GM23248 (cell line): ENCODE results near the gene POC1A. TPM values are rescaled to one million over a fixed set of nuclear protein-coding genes. Genes with fewer than 3 reads are reported as not detected.

ENCODE experiments used
- DNase-seq: peaks from one replicate; pipeline ENCODE4 v3.0.0-alpha.2; 2015
- H2AFZ ChIP-seq: fragments of 200-600 bp; sonication (generic); 2 replicates; pipeline ENCODE4 v1.6.1; 2016; ENCODE audit warnings: antibody characterized with exemption
- H3F3A ChIP-seq: fragments of 200-600 bp; sonication (generic); 2 replicates; pipeline ENCODE4 v1.6.1; 2016; ENCODE audit warnings: mild to moderate bottlenecking, antibody characterized with exemption, mixed run types; ENCODE audit not compliant: insufficient read depth
- H3K27ac ChIP-seq: fragments of 200-600 bp; sonication (generic); 2 replicates; pipeline ENCODE4 v1.5.1; 2016; ENCODE audit warnings: mild to moderate bottlenecking
- H3K27me3 ChIP-seq: fragments of 200-600 bp; sonication (generic); replicated peaks from 2 replicates; pipeline ENCODE4 v1.6.1; 2016; ENCODE audit warnings: mild to moderate bottlenecking; ENCODE audit not compliant: insufficient read depth
- H3K36me3 ChIP-seq: fragments of 200-600 bp; sonication (generic); 2 replicates; pipeline ENCODE4 v1.6.1; 2016; ENCODE audit warnings: low read depth, mild to moderate bottlenecking
- H3K4me1 ChIP-seq: fragments of 200-600 bp; sonication (generic); 2 replicates; pipeline ENCODE4 v1.6.1; 2016; ENCODE audit warnings: mild to moderate bottlenecking; ENCODE audit not compliant: insufficient read depth
- H3K4me2 ChIP-seq: fragments of 200-600 bp; sonication (generic); one replicate; pipeline ENCODE4 v1.6.1; 2016; ENCODE audit warnings: mild to moderate bottlenecking; ENCODE audit not compliant: unreplicated experiment
- H3K4me3 ChIP-seq: fragments of 200-600 bp; sonication (generic); 2 replicates; pipeline ENCODE4 v1.5.1; 2016; ENCODE audit warnings: mild to moderate bottlenecking
- H3K79me2 ChIP-seq: fragments of 200-600 bp; sonication (generic); 2 replicates; pipeline ENCODE4 v1.6.1; 2016; ENCODE audit warnings: mild to moderate bottlenecking; ENCODE audit not compliant: insufficient read depth
- H3K9ac ChIP-seq: fragments of 200-600 bp; sonication (generic); 2 replicates; pipeline ENCODE4 v1.6.1; 2016; ENCODE audit warnings: mild to moderate bottlenecking
- H3K9me2 ChIP-seq: fragments of 200-600 bp; sonication (generic); 2 replicates; pipeline ENCODE4 v1.6.1; 2016; ENCODE audit warnings: mixed run types, mild to moderate bottlenecking, moderate library complexity; ENCODE audit not compliant: insufficient read depth
- H3K9me3 ChIP-seq: fragments of 200-600 bp; sonication (generic); one replicate; pipeline ENCODE4 v1.6.1; 2017; ENCODE audit warnings: low read depth
- H4K20me1 ChIP-seq: fragments of 200-600 bp; sonication (generic); 2 replicates; pipeline ENCODE4 v1.6.0; 2016; ENCODE audit not compliant: insufficient read depth
- EZH2 ChIP-seq: fragments of 200-600 bp; sonication (generic); IDR thresholded peaks from 2 replicates; pipeline ENCODE4 v1.6.1; 2018; ENCODE audit warnings: antibody characterized with exemption, mild to moderate bottlenecking; ENCODE audit not compliant: insufficient read depth, poor library complexity, severe bottlenecking
- EZH2phosphoT487 ChIP-seq: fragments of 200-600 bp; sonication (generic); IDR thresholded peaks from 2 replicates; pipeline ENCODE4 v1.6.1; 2018; ENCODE audit warnings: antibody characterized with exemption, moderate library complexity, mild to moderate bottlenecking, low read depth; ENCODE audit not compliant: insufficient read depth
- WGBS, 2 experiments: methylation state at CpG; one replicate each; pipeline ENCODE4 v1.1.6; 2015 to 2017; ENCODE audit warnings: low lambda C conversion rate in 2 of 2, low coverage in 1 of 2; ENCODE audit errors: missing lambda C conversion rate in 2 of 2; 5-methylcytosine and 5-hydroxymethylcytosine counted together
- in situ Hi-C: fragments of 300-500 bp; cut with MboI; formaldehyde crosslinking; loops from 2 replicates; pipeline ENCODE4 v1.15.0; 2020
- polyA plus RNA-seq: library from polyadenylated mRNA; unstranded; fragments of >200 nt; fragmentation: Nextera tagmentation; extraction: Ambion mirVana; gene quantifications from 2 replicates; pipeline ENCODE4 v1.2.1, GENCODE V29; 2016
- total RNA-seq: library from RNA; depleted of rRNA; stranded (reverse); fragments of >200 nt; shearing (Covaris generic); gene quantifications from 2 replicates; pipeline ENCODE4 v1.2.3, GENCODE V29; 2014

The POC1A gene
- total and polyA plus RNA-seq, 2 experiments from 2014 or later: 5.2 to 11.0 TPM

DNA sequence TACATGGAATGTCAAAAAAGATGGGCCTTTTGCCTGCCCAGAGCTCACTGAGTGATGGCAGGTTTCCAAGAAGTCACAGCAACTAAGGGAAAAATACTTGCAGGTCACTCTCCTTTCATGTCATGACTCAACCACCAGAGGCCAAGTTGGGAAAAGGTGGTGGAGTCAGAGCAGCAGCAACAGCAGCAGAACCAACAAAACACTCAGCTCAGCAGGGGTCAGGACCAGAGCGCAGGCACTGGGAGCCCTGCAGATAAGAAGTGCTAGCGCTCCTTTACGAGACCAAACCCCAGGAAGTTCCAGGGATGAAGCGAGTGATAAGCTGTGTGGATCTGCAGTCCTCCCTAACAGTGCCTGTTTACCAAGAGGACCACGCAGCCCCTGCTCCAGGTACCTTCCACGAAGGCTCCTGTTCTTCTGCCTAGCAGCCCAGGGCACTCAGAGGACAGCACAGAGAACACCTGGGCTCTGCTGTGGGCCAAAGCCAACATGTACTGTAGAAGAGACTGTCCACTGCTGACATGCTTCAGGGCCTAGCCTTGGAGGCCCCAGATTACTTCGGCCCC lies 26.0 kb downstream of the POC1A start:
- H3K27ac ChIP-seq: no peak overlapping the region
- in situ Hi-C loops: no loop called here
- H3K36me3 ChIP-seq: no peaks in the 10 kb centered on the region
- DNase-seq: peak; percentile 59
- H3K79me2 ChIP-seq: no peaks in the 10 kb centered on the region
- H3K9me3 ChIP-seq: no peaks in the 10 kb centered on the region
- no peak overlapping the region for H2AFZ ChIP-seq
- no peaks in the 10 kb centered on the region for H3K27me3 ChIP-seq
- H3K4me2 ChIP-seq: no peak overlapping the region
- 88 to 94% methylated on average over 7 of the region's 7 CpGs for WGBS, 2 experiments
- no peaks in the 10 kb centered on the region for H3K9me2 ChIP-seq
- H3F3A ChIP-seq: 0 out of 2 replicates have a peak, but pooled peaks cover 4% of the 10 kb centered on the region
- H3K9ac ChIP-seq: no peak overlapping the region
- TF ChIP-seq EZH2 (no peak), EZH2phosphoT487 (no peak)
- no peaks in the 10 kb centered on the region for H4K20me1 ChIP-seq
- H3K4me1 ChIP-seq: peaks cover 17% of the 10 kb centered on the region
- H3K4me3 ChIP-seq: no peak overlapping the region

DNA sequence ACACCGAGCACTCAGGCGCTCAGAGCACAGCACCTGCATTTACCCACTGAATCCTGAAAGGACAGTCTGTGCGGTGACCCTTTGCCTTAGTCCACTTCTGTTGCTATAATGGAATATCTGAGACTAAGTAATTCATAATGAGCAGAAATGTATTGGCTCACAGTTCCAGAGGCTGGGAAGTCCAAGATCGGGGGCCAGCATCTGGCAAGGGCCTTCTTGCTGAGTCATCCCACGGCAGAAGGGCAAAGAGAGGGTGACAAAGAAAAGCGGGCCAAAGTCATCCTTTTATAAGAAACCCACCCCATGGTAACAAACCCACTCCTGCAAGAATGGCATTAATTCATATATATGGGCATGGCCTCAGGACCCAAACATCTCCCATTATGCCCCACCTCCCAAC lies 27.7 kb downstream of the POC1A start:
- 0 out of 2 replicates have a peak, but pooled peaks cover 4% of the 10 kb centered on the region for H3F3A ChIP-seq
- no peaks in the 10 kb centered on the region for H3K9me2 ChIP-seq
- H3K27ac ChIP-seq: no peak overlapping the region
- H3K4me2 ChIP-seq: no peak overlapping the region
- peaks cover 17% of the 10 kb centered on the region for H3K4me1 ChIP-seq
- H3K4me3 ChIP-seq: no peak overlapping the region
- no peak for DNase-seq
- no peak overlapping the region for H3K9ac ChIP-seq
- no peaks in the 10 kb centered on the region for H4K20me1 ChIP-seq
- no peaks in the 10 kb centered on the region for H3K9me3 ChIP-seq
- 64 to 67% methylated on average over 6 of the region's 6 CpGs for WGBS, 2 experiments
- no peaks in the 10 kb centered on the region for H3K79me2 ChIP-seq
- in situ Hi-C loops: no loop called here
- no peaks in the 10 kb centered on the region for H3K27me3 ChIP-seq
- no peak overlapping the region for H2AFZ ChIP-seq
- H3K36me3 ChIP-seq: no peaks in the 10 kb centered on the region
- TF ChIP-seq EZH2: no peak
- no peak for TF ChIP-seq EZH2phosphoT487

DNA sequence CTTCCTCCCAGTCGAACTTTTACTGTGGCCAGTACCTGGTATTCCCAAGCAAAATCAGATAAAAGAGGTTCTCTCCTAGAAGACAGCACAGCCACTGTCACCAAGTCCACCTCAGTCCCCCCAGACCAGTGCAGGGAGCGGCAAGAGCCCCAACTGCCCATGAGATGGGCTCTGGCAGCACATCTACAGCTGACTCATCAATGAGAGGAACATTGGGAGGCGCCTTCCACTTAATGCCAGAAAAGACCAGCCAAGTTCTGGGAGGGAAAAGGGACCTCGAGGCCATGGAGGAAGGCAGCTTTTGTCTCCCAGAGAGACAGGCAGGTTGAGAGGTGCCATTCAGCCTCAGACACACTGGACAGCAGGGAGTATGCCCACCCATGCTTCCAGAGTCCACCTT lies 28.2 kb downstream of the POC1A start:
- TF ChIP-seq EZH2: no peak
- no peak for TF ChIP-seq EZH2phosphoT487
- no peak overlapping the region for H2AFZ ChIP-seq
- peak; percentile 65 for DNase-seq
- peaks cover 21% of the 10 kb centered on the region for H3K4me1 ChIP-seq
- H3K27me3 ChIP-seq: no peaks in the 10 kb centered on the region
- H3K4me3 ChIP-seq: no peak overlapping the region
- 34 to 40% methylated on average over 4 of the region's 4 CpGs for WGBS, 2 experiments
- H3K9ac ChIP-seq: no peak overlapping the region
- H3K36me3 ChIP-seq: no peaks in the 10 kb centered on the region
- in situ Hi-C loops: no loop called here
- H3K9me2 ChIP-seq: no peaks in the 10 kb centered on the region
- no peak overlapping the region for H3K27ac ChIP-seq
- no peaks in the 10 kb centered on the region for H3K9me3 ChIP-seq
- H4K20me1 ChIP-seq: no peaks in the 10 kb centered on the region
- no peaks in the 10 kb centered on the region for H3K79me2 ChIP-seq
- H3K4me2 ChIP-seq: no peak overlapping the region
- 0 out of 2 replicates have a peak, but pooled peaks cover 4% of the 10 kb centered on the region for H3F3A ChIP-seq

DNA sequence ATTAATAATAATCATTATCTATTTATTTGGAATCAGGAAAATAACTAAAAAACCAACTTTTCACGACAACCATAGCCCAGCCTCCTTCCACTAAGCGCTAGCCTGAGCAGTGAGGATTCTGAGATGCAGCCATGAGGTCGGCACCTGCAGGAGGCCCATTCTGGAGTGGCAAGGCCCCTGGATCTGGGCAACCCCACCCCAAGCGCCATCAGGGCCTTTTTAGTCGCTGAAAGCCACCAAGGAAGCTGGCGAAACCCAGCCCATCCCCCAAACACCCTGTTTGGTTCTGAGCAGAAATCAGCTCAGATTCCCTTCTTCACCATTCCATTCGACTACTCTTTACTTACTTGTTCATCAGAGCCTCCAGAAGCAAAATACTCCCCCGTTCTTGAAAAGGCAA lies 29.5 kb downstream of the POC1A start:
- H4K20me1 ChIP-seq: no peaks in the 10 kb centered on the region
- no peaks in the 10 kb centered on the region for H3K9me3 ChIP-seq
- H3K27ac ChIP-seq: no peak overlapping the region
- no peak overlapping the region for H2AFZ ChIP-seq
- in situ Hi-C loops: no loop called here
- no peak for DNase-seq
- H3K36me3 ChIP-seq: no peaks in the 10 kb centered on the region
- no peak for TF ChIP-seq EZH2phosphoT487
- TF ChIP-seq EZH2: no peak
- no peaks in the 10 kb centered on the region for H3K79me2 ChIP-seq
- no peak overlapping the region for H3K4me3 ChIP-seq
- no peak overlapping the region for H3K9ac ChIP-seq
- H3F3A ChIP-seq: 0 out of 2 replicates have a peak, but pooled peaks cover 4% of the 10 kb centered on the region
- WGBS, 2 experiments: 98 to 99% methylated on average over 8 of the region's 8 CpGs
- H3K27me3 ChIP-seq: no peaks in the 10 kb centered on the region
- no peaks in the 10 kb centered on the region for H3K9me2 ChIP-seq
- peaks cover 24% of the 10 kb centered on the region for H3K4me1 ChIP-seq
- H3K4me2 ChIP-seq: no peak overlapping the region

DNA sequence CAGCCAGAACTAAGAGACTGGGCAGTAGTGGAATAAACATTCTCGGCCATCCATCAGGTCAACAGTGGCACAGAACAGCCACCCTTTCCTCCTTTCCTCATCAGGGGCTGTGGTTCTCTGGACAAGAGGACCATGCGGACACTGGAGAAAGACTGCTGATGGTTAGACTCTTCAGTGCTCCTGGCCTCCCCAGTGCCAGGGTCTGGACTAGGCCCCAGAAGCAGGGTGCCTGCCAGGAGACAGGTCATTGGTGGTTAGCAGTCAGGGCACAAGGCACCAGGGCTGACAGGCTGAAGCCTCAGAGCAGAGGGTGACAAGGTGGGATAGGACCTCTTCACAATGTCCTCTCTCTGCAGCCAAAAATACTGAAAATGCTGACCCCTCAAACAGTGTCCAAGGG lies 30.1 kb downstream of the POC1A start:
- Histone ChIP-seq H3K27ac (no peak overlapping the region), H4K20me1 (no peaks in the 10 kb centered on the region), H3K4me3 (no peak overlapping the region), H2AFZ (no peak overlapping the region), H3K9me2 (no peaks in the 10 kb centered on the region), H3F3A (0 out of 2 replicates have a peak, but pooled peaks cover 4% of the 10 kb centered on the region), H3K4me2 (no peak overlapping the region), H3K4me1 (peaks cover 24% of the 10 kb centered on the region), H3K36me3 (no peaks in the 10 kb centered on the region), H3K27me3 (no peaks in the 10 kb centered on the region), H3K9ac (no peak overlapping the region), H3K79me2 (no peaks in the 10 kb centered on the region), H3K9me3 (no peaks in the 10 kb centered on the region)
- TF ChIP-seq EZH2phosphoT487 (no peak), EZH2 (no peak)
- 82 to 87% methylated on average over 2 of the region's 2 CpGs for WGBS, 2 experiments
- DNase-seq: no peak
- in situ Hi-C loops: no loop called here
